ENCODE measurements around the gene CXCL9.

- TF ChIP-seq, protein P1, sequence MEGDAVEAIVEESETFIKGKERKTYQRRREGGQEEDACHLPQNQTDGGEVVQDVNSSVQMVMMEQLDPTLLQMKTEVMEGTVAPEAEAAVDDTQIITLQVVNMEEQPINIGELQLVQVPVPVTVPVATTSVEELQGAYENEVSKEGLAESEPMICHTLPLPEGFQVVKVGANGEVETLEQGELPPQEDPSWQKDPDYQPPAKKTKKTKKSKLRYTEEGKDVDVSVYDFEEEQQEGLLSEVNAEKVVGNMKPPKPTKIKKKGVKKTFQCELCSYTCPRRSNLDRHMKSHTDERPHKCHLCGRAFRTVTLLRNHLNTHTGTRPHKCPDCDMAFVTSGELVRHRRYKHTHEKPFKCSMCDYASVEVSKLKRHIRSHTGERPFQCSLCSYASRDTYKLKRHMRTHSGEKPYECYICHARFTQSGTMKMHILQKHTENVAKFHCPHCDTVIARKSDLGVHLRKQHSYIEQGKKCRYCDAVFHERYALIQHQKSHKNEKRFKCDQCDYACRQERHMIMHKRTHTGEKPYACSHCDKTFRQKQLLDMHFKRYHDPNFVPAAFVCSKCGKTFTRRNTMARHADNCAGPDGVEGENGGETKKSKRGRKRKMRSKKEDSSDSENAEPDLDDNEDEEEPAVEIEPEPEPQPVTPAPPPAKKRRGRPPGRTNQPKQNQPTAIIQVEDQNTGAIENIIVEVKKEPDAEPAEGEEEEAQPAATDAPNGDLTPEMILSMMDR (IDR thresholded peaks at IDR 0.05; ENCODE audit: low read length), result no peak
- no peak for TF ChIP-seq EZH2phosphoT487 (IDR thresholded peaks at IDR 0.05; ENCODE audit: low read length)
Observed at GRCh38 chr4:76010576-76010975, 3.3 kb upstream of the CXCL9 start.

All from MM.1S (cell line).